NCI-H146 (cell line): Measurements from ENCODE around the gene SDK1.
A peak's percentile ranks its signal among the peaks of the same experiment; 100 is the strongest.

ENCODE experiments used
- DNase-seq: peaks from one replicate; lab custom pipeline; 2025; lab: John Stamatoyannopoulos, UW

Gene SDK1

DNA sequence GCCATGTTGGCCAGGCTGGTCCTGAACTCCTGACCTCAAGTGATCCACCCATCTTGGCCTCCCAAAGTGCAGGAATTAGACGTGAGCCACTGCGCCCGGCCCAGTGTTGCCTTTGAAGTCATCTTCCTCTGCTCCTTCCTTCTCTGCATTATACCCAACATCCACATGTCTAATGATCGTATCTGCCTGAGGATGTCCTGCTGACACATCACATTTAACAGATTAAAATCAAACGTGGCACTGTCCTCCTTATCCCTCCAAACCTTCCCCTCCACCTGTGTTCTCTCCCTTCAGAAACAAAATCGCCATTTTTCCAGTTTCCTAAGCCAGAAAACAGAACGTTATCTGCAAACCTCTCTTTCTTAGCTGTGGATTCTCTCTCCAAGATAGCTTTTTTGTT, 8.4 kb upstream of the SDK1 start:
- no peak for DNase-seq

DNA sequence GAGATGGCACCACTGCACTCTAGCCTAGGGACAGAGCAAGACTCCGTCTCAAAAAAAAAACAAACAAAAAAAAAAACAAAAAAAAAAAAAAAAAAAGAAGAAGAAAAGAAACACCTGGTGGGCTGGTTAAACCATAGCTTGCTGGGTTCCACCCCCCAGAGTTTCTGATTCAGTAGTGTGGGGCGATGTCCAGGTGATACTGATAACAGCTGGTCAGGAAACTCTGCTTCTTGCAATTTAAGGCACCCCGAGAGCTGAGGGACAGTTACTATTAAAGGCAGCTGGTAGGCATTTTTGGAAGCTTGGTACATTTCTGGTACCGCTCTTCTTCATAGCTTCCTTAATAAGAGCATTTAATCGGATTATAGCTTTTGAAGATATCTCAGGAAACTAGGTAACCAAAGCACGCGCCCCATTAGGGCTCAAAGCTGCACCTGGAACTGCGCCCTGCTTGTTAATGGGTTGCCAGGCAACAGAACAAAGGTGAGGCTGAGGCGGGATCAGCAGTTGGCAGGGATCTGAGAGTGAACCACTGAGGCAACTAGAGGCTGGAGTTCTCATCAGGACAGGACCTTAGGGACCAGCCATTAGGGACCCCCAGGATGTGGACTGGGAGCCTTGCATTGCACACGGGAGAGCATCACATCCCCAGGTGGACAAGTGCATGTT, 6.5 kb upstream of the SDK1 start:
- DNase-seq, result peak; percentile 93

DNA sequence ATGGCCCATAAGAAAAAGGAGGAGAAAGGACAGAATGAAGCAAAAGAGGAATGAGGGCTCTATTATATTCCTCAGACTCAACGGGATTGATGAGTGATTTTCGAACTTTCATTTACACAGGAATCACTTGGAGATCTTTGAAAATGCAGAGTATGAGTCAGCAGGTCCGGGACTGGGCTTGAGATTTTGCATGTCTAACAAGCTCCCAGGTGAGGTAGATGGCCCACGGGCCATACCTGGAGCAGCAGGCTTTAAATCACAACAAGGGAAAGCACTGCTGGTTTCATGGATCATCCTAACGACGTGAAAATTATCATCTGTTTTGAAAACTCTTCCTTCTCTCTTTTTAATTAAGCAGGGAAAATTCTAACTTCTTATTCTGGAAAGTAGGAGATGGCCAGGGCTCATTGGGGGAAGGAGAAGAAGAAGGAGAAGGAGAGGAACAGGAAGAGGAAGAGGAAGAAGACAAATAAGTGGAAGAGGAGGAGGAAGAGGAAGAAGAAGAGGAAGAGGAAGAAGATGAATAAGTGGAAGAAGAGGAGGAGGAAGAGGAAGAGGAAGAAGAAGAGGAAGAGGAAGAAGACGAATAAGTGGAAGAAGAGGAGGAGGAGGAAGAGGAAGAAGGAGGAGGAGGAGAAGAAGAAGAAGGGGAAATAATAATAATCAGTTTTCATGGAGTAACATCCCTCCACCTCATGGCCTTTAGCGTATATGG, 3.8 kb upstream of the SDK1 start:
- no peak for DNase-seq

DNA sequence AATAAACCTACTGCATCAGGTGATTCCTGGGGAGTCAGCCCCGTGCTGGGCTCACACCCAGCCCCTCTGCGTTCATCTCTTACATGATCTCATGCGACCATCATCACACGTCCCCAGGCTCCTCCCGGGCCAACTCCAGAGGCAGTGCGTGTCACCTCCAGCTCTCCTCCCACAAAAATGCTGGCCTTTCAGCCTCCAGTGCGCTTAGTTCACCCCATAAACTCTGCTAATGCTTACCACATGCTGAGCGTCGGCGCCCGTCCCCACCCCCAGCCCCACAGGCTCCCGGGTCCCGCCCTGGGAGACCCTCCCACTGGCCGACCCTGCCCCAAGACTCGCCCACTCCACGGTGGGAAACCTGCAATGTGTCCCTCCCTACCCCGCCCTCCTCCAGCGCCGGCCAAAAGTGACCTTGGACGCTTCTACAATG, 816 bp upstream of the SDK1 start:
- peak; percentile 68 for DNase-seq

DNA sequence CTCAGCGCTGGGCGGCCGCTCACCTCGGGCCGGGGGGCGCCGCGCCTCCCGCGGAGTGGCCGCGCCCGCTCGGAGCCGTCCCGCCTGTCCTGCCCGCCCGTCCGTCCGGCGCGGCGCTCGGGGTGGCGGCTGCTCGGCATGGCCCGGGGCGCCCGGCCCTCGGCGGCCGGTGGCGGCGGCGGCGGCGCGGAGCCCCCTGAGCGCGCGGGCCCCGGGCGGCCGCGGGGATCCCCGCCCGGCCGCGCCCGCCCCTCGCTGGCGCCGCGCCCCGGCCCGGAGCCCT, 338 bp downstream of the SDK1 start:
- DNase-seq, result no peak

DNA sequence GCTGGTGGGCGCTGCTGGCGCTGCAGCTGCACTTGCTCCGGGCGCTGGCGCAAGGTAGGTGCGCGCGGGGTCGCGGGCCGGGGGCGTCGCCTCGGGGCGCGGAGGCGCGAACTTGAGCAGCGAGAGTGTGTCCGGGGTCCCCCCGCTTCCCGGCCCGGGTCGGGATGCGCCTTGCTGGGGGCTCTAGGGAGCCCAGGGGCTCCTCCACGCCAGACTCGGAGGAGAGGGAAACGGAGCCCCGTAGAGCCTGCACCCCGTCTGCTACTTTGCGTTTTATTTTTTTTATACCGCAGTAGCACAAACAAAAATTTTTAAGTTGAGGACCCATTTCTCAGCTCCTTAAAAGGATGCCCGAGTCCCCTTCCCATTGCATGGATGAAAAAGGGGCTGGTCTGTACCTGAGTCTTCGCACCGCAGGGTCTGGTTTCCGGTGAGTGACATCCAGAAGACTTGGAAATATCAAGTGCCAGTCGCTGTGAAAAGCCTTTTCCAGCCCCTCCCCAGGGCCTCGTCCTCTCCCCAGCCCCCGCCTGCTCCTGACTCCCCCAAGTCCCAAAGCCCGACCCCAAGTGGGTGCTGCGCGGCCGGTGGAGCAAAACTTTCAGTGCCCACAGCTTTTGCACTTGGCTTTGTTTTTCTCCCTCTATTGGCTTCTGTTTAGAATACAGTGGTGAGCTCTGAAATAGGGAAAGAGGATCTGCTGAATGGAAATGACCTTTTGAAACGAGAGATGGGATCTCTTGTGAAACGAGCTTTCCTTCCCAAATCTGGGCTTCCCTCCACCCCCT, 973 bp downstream of the SDK1 start:
- peak; percentile 45 for DNase-seq

DNA sequence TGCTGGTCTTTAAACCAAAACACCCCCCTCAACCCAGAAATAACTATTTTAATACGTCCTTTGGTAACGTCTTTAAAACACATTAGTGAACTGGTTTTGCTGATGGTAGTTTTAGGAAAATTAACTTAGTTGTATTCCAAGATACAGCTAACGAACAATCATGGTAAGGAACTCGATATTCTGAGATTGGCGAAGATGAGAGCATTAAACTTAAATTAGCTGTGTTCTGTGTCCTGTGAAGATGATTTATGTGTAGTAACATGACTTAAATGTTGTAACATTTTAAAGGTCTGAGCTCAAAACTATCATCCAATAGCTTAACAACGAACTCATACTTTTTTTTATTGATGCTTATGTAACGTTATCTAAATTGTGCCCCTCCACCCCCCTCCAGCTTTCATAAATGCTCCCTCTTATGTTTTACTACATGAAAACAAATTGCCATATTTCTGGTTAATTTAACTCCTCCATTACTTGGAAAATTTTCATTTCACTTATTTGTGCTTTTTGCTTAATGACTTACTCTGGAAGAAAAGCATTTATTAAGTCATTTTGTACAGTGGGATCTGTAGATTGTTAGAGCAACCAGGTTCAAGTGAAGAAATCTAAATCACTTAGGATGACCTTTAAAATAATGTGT, 1.7 kb downstream of the SDK1 start:
- no peak for DNase-seq

DNA sequence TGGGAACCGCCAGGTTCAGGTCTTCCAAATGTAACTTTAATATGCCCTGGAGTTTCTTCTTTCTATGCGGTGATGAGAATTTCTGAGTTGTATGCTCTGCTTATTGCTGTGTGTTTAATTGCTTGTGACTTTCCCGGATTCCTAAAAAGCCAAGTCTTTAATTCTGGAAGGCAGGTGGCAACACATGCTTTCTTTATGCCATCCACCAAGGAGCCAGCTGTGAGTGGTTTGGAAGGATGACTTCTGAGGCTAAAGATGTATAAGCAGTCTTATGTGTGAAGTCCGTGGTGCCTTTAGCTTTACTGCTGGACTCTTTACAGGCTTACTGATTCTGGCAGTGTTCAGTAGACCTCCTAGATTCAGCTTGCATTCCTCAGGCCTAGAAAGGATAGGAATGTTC, 3.1 kb downstream of the SDK1 start:
- DNase-seq, result no peak

DNA sequence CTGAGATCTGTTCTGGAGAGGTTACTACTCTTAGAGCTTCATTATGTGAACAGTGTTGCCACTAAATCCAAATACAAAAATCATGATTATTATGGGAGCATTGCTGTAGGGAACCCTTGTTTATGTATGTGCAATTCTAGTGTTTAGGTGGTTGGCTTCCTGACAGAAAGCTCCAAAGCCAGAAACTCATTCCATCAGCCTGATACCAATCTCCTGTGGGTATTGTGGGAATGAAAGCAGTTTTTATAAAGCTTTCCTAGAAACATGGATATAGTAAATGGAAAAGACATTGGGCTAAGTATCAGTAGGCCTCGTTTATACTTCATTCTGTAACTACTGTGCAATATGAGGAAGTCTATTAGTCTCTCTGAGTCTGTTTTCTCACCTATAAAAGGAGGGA, 6.4 kb downstream of the SDK1 start:
- no peak for DNase-seq

DNA sequence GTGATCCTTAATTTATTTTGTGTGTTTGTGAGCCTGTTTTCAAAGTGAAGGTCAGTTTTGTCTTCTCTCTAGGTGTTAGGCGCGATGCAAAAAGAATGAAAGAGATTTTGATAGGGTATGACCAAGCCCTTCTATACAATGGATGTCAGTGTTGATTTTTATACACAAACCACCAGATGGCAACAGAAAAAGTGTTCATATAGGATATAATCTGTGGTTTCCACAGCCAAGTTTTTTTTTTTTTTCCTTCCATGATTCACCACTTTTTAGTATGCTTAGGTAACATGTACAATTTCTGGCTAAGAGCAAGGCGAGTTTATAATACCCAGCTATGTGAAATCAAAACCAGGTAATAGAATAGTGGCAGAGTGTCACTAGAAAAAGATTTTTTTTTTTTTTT, 8.1 kb downstream of the SDK1 start:
- peak; percentile 38 for DNase-seq

DNA sequence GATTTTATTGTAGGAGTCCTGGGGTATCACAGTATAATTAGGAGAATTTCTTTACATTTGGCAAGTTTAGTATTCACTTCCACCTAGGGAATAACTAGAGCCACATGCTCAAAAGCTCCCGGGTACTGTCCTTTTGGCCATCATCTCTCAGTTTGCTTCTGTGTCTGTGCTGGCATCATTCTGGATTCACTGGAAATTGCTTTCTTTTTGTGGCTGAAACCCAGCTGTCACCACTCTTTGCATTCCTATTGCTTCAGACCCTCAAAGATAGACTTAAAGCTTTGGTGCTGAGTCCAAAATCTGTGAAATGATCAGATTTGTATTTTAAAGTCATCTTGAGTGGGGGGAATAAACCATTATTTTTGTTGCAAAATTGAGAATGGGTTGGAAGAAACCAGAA, 8.9 kb downstream of the SDK1 start:
- no peak for DNase-seq

DNA sequence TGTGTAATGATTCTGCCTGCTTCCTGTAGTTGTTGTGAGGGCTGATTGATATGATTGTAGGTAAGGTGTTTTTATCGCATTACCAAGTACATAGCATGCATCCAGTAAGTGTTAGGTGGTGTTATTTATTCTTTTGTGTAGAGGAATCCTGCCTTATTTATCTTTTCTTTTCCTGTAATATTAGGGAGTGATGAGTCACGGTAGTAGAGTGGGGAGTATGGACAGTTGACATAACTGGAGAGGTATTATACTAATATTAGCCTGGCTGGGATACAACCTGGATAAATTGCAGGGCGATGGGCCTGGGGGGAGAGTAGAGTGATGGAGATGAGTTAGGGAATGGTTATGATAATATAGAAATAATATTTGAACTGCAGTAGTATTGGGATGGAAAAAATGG, 9.8 kb downstream of the SDK1 start:
- DNase-seq, result no peak

DNA sequence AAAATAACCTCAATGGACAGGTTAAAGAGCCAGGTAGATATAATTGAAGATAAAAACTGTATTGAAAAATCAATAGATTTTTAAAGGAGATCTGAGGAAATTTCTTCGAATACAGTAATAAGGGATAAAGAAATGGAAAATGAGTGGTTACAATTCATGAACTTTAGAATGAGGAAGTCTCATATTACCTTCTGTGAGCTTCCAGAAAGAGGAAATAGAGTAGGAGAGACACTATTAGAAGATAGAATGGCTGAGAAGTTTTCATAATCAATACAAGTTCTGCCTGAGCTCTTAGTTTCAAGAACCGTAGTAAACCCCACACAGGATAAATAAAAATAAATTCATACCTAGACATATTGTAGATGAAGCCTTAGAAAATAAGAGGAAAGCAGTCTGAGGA, 11.5 kb downstream of the SDK1 start:
- no peak for DNase-seq

DNA sequence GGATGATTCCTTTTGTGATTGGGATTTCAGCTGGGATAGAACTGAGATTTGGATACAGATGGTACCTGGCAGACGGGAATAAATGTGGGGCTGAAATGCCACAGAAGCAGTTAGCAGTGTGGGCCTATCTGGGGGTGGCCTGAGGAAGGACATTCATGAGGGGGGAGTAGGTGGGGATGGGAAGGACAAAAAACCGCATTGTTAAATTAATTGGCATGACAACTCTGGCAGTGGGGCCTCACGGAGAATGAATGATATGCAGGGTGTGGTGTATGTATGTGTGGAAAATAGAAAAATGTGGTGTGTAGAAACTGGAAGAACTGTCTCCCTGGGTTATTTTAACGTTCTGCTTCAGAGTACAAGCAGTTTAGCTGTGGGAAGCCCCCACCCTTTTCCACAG, 17.8 kb downstream of the SDK1 start:
- no peak for DNase-seq

DNA sequence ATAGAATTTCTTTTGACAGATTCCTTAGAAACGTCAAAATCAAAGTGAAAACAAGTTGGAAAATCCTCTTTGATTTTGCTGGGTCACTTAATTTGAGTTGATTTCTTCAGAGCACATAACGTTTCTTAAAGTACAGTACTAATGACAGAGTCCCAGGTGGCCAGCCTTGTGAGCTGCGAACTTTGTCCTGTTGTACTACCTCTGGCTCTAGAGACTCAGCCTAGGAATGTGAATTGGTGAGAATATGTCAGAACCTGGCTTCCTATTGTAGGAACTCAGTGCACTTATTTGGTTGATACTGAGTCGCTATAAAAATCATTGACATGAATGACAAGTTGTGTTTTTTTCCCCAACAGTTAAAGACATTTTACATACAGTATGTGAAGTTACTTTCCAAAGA, 20.2 kb downstream of the SDK1 start:
- no peak for DNase-seq

DNA sequence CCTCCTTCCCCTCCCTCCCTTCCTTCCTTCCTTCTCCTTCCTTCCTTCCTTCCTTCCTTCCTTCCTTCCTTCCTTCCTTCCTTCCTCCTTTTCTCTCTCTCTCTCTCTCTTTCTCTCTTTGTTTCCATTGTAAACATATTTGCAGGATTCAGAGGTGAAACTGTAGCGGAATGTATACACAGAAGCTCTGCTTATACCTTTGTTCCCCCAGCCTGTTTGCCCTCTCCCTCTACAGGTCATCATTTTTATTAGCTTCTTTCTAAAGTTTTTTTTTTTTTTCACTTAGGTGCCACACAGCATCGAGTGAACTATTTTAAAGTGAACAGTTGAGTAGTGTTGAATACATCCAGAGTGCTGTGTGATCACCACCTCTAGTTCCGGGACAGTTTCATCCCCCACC, 20.7 kb downstream of the SDK1 start:
- no peak for DNase-seq

DNA sequence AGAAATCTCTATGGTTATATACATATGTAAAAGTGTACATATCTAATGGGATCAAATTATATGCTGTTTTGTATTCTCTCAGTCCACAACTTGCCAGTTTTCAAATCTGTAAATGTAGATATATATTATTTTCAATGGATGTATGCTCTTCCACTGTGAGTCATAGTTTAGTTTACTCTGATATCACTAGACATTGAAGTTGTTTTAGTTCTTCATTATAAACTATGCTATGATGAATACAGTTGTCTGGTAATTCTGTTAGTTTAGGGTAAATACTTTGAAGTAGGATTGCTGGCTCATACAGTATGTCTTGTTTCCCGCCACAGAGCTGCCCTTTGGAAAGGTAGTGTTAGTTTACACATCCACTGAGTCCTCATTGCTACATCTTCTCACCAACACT, 25.2 kb downstream of the SDK1 start:
- DNase-seq, result no peak

DNA sequence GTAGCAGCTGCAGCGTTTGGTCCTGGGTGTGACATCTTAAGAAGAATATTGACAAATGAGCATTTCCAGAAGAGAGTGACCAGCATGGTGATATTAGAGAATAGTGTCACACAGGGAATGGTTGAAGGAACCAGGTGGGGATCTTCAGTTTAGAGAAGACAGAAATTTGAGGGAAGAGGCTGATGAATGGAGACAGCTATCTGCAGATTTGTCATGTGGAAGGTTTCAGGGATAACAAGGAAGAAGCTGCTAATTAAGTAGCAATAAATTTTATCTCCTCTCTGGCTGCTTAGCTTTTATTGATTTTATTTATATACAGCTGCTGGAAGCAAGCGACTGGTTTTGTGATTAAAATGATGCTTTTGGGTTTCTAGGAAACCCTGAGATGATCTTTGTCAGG, 26.0 kb downstream of the SDK1 start:
- DNase-seq, result no peak

DNA sequence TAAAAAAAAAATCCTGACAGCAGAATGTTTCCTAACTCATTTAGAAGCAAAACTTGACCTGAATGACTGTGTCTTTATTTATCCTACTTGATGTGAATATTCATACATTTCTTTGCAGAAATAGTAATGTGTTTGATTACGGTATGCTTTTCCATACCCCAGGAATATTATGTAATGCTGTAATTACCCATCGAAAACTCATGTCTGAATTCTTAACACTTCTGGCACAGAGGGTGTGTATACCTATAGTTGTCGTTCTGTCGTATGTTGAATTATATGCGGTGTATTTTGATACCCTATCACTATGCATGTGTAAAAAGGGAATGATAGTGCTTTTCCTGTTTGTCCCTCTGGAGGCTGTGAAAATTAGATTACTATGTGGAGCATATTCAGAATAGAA, 26.6 kb downstream of the SDK1 start:
- DNase-seq, result no peak

DNA sequence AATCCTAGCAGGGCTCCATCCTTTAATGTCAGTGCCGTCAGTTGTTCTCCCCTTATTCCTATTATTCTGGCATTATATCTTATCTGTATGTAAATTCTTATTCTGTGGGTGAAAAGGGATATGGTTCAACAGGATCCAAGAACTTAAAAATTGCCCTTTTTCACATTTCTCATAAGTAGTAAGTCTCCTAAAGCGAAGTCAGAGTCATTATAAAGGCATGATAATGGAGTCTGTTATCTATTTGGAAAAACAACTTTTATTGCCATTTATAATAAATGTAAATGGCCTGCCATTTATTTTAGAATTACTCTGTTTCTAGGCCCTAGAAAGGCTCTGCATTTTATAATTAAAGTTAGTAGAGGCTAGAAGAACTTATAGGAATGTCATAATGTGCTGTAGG, 31.3 kb downstream of the SDK1 start:
- DNase-seq, result no peak

DNA sequence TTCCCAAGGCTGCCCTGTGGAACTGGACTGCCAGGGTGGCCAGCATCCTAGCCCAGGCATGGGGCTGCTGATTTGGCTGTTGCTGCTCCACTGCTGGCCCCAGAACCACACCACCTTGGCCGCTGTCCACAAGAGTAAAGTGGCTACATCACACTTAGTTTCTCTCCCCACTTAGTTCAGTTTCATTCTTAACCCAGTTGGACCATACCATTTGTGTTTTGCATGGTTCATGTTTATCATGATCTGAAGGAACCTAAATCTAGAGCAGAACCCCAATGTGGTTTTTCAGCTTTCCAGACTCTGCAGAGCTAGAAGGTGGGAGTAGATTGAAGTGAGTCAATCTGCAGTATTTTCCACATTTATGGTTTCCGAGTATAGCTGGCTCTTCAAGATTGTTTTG, 32.8 kb downstream of the SDK1 start:
- DNase-seq, result no peak

DNA sequence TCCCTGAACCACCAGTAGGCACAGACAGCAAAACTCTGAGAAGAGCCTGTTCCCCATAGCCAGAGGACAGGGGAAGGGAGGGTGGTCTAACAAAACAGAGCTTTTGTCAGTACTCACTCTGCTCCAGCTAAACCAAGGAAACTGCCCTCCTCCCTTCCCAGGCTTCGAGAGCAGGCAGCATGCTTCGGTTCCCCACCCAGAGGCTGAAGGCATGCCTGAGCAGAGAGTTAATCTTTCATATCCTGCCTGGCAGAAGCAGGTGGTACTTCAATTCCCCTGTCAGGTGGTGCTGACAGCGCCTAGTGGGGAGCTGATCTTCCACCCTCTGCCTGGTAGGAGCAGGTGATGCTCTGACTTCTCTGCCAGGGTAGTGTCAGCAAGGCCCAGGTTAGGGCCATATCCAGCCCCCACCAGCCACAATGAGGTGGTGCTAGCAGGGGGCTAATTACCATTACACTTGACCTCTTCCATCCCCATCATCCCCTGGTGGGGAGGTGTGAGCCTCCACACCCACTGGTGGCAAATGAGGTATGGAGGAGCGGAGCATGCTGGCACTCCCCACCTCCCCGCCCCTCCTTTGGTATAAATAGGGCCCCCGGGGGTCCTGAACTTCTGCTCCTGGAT, 35.1 kb downstream of the SDK1 start:
- peak; percentile 20 for DNase-seq

DNA sequence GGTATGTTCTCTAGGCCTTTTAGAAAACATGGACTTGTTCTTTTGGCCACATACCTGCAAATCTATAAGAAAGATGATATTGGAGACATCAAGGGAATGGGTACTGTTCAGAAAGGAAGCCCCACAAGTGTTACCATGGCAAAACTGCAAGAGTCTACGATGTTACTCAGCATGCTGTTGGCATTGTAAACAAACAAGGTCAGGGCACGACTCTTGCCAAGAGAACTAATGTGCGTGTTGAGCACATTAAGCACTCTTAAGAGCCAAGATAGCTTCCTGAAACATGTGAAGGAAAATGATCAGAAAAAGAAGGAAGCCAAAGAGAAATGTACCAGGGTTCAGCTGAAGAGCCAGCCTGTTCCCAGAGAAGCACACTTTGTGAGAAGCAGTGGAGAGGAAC, 37.1 kb downstream of the SDK1 start:
- no peak for DNase-seq
